ENCODE results near the gene WDR5B.
"Not testable (repeated sequence)": the region's sequence is repeated elsewhere in the genome, so short reads cannot be mapped to it uniquely, and the experiment has no call there.

The WDR5B gene

GRCh38 chr3:122407946-122408345, 7.9 kb downstream of the WDR5B start:
- no peak for DNase-seq

DNA sequence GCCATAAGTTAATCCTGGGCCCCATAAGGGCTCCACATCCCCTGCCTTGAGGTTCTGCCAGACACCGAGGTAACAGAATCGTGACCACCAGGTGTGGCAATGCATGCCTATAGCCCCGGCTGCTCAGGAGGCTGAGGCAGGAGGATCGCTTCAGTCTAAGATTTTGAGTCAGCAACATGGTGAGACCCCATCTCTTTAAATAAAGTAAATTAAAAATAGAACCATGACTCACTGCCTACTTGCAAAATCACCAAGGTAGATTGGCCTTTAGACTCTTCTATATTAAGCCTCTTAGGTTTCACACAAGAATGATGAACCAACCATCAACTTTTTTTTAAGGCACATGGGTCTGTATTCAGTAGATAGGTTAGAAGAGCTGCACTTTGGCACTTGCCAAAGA, 9.7 kb downstream of the WDR5B start:
- no peak for DNase-seq

- no peak for DNase-seq
Observed at GRCh38 chr3:122405015-122405414, 10.8 kb downstream of the WDR5B start.

DNA sequence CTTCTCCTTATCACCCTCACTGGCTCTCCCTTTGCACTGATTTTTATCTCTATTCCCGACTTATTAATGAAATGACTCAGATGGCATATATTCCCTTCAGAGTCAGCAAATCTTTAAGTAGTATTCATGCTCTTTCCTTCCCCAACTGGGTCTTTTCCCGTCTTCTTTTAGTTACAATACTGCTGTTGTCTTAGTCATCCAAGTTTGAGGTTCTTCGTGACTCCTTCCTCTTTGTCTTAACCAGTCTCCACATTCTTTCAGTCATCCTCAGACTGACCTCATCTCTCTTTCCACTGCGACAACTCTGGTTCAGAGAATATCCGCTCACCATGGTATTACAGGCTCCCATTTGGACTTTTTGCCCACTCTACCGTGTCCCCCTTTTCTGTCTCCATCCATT, 12.4 kb downstream of the WDR5B start:
- no peak for DNase-seq

- DNase-seq, result no peak
Observed at GRCh38 chr3:122398920-122399319, 16.9 kb downstream of the WDR5B start.

GRCh38 chr3:122397201-122397600, 18.7 kb downstream of the WDR5B start:
- no peak for DNase-seq

DNA sequence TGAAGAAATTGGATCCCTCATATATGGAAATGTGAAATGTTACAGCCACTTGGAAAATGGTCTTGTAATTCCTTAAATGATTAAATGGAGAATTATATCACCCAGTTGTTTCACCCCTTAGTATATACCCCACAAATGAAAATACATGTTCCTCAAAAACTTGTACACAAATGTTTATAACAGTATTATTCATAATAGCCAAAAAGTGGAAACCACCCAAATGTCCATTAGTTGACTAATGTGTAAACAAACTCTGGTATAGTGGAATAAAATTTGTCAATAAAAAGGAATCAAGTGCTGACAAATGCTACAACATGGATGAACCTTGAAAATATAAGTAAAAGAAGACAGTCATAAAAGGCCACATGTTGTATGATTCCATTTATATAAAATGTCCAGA, 19.4 kb downstream of the WDR5B start:
- no peak for DNase-seq

DNA sequence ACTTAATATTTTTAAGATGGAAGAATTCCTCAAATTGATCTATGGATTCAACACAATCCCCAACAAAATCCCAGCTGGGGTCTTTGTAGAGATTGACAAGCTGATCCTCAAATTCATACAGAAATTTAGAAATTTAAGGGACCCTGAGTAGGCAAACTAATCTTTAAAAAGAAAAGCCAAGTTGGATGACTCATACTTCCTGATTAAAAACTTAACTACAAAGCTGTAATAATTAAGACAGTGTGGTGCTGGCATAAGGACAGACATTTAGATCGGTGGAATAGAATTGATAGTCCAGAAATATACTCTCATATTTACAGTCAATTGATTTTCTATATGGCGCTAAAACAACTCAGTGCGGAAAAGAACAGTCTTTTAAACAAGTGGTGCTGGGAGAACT, 20.3 kb downstream of the WDR5B start:
- DNase-seq, result no peak

- DNase-seq, result no peak
Observed at GRCh38 chr3:122394173-122394572, 21.7 kb downstream of the WDR5B start.

GRCh38 chr3:122392868-122393844, 22.7 kb downstream of the WDR5B start:
- DNase-seq, result peak; percentile 8

GRCh38 chr3:122391681-122392446, 24.0 kb downstream of the WDR5B start:
- DNase-seq, result no peak

DNA sequence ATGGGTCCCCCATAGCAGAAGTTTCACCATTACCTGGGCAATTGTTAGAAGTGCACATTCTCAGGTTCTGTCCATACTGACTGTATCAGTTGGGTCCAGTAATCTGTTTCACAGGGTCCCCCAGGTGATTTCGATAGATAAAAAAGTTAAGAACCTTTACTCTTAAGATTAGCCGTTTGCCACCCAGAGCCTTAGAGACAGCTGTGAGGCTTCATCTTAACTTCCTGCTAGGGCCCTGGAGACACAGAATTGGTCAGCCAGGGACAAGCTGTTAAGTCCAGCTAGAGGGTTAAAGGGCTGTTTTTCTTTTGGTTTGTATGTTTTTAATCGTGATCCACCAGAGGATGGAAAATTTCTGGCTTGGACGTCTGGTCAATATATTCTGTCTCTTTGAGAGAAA, 25.2 kb downstream of the WDR5B start:
- DNase-seq, result no peak

- DNase-seq, result no peak
Observed at GRCh38 chr3:122389892-122390291, 26.0 kb downstream of the WDR5B start.

GRCh38 chr3:122389197-122389596, 26.7 kb downstream of the WDR5B start:
- no peak for DNase-seq

DNA sequence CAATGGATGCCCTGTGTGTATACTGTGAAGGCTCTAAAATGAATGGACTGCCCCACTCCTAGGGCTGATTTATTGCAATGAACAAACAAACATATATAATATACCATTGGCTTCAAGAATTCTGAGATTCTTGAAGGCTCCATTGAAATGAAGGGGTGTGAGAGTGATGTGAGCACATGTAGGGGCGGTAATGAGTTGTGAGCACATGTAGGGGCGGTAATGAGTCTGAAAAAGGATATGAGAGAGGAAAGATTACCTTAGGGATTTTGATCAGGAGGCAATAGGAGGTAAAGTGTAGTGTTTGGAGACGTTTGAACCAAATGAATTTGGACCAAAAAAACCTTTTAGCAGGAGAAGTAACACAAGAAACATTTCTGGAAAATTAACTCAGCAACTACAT, 28.2 kb downstream of the WDR5B start:
- DNase-seq, result no peak

- peak; percentile 70 for DNase-seq
Observed at GRCh38 chr3:122383771-122384697, 31.8 kb downstream of the WDR5B start, which contains the start of gene FAM162A. TSS of gene FAM162A (plus strand) at chr3:122384182. CDS start at chr3:122384266, 84 bp downstream.

- DNase-seq, result peak; percentile 77
Observed at GRCh38 chr3:122382888-122383666, 32.8 kb downstream of the WDR5B start, which contains the start of gene MIX23. TSS of gene MIX23 (minus strand) at chr3:122383231. CDS start at chr3:122383224, 7 bp downstream.

DNA sequence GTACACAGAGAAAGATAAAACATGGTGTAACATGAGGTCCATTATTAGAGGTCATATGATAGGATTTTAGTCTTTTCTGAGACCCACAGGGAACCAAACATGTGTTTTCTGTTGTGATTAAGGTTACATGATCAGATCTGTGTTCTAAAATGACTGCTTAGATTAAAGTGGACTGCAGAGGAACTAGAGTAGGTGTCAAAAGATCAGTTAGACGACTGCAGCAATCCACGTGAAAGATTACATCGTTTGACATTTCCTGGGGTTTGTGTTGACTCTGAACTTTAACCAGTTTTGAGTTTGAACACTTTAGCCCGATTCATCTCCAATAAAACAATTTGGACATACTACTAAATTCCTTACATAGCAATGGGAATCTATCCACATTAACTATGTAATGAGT, 37.9 kb downstream of the WDR5B start:
- no peak for DNase-seq

DNA sequence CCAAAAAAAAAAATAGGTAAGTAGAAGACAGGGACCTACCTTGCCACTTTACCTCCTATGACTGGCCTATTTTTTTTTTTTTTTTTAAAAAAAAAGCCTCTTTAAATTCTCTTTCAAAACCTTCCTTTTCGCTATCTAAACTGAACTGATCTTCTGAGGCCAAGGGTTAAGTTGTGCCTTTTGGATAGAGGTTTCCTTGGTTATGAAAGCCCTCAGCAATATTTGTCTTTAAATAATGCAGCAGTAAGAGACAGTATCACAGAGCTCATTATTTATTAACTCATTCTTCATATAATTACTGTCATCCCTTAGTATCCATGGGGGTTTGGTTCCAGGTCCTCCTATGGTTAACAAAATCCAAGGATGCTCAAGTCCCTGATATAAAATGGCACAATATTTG, 41.8 kb downstream of the WDR5B start:
- no peak for DNase-seq

DNA sequence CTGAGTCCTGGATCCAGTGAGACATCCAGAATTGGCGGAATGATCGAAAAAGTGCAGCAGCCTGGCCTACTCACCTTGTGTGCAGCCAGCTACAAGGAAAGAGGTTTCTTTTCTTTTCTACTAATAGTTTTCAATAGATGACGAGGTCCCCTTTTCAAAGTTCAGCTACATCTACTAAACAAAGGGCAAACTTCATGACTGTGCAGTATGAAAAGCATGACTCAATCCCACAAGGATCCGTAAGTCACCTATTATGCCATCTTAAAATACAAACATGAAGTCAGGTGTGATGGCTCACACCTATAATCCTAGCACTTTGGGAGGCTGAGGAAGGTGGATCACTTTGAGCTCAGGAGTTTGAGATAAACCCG, 49.5 kb downstream of the WDR5B start:
- no peak for DNase-seq

- DNase-seq, result not testable (repeated sequence)
Observed at GRCh38 chr3:122365582-122366378, 50.1 kb downstream of the WDR5B start.

Measured in NCI-H748 treated with DMSO at 0.1 percent for 48 hours (cell line).